NAMALWA (cell line): Measurements from ENCODE around the gene PAN3.

Source experiments
- DNase-seq: peaks from one replicate; pipeline ENCODE4 v3.0.0-alpha.2; 2015; ENCODE audit warnings: low spot score

PAN3 gene

DNA sequence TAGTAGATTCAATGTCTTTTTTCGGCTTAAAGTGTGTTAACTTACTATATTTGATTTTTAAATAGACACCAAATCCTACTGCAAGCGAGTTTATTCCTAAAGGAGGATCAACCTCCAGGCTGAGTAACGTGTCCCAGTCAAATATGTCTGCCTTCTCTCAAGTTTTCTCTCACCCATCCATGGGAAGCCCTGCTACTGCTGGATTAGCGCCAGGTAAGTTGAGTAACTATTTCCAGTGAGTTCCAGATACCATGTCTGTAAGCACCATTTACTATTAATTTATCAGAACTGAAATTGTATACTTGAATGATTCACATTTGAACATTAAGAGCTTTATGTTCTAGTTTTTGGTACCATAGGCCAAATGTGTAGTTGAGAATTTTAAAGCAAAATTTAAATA, 81.8 kb downstream of the PAN3 start:
- DNase-seq = no peak

DNA sequence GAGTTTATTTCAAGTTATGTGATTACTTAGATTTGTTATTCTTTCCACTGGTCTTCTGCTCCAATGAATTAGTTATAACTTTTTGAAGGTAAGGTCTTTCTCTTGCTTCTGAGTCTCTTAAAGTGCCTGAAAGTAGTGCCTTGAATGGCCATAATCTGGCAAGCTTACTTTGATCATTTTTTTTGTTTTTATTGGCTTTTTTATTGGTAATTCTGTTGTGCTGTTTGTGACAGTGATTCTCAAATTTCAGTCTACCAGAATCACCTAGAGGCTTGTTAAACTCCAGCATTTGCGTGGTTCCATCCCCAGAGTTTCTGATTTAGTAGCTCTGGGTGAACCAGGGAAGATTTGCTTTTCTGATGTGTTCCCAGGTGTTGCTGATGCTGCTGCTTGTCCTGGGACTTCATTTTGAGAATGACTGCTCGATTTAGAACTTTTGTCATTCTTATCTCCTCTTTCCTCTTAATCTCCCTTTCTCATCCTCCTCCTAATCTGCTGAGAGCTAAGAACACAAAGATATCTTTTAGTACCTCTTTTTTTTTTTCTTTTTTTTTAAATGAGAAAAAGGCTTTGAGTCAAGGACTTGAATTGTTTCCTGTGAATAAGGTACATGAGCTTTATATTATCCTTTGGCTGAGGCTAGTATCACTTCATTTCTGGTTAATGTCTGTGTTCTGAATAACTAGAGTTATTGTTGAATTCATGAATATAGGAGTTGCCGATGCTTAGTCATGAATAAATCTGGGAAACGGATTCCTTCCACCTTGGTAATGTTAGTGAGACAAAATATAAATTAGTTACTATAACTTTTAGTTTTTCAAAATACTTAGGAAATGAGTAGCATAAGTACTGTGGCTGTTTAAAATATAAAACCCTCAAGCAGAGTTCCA, 91.4 kb downstream of the PAN3 start:
- no peak for DNase-seq

DNA sequence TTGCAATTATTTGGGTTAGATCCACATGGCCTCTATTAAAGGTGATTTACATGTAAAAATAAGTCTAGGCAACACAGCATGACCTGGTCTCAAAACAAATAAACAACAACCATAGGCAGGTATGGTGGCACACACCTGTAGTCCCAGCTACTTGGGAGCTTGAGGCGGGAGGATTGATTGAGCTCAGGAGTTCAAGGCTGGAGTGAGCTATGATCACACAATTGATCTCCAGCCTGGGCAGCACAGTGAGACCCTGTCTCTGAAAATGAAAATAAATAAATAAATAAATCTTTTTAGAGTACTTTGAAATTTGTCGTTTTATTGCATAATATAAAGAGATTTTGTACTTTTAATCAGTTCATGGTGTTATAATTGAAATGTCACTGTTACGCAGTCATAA, 93.3 kb downstream of the PAN3 start:
- no peak for DNase-seq

DNA sequence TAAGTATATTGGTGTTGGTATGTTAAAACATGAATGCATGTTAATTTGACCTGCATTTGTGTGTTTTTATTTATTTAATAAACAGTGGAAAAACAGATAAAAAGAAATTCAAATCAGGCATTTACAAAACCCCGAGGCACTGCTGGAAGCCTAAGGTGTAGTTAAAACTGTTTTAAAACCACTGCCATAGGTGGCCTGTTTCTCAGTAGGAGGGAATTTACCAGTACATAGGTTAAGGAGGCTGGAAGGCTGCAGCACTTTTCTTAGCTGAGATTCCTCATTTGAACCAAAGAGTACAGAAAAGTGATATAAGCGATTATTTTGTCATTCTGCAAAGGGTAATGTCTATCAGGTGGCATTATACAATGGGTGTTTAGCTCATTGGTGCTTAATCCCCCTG, 99.6 kb downstream of the PAN3 start:
- DNase-seq = no peak

DNA sequence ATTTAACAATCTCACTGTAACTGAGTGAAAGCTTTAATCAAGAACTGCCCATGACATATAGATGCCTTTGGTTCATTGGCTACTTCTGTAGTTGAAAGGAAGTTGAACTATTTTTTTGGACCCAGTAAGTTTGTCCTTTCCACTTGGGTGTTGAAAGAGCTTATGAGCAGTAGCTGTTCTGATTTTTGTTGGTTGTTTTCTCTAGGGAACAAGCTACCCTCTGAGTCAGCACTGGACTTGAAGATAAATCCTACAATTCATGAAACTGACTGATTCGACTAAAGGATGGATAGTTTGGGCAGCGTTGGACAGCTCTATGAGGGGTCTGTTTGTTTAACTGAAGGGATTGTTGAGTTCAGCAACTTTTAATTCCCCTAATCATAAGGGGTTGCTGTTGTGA, 101.0 kb downstream of the PAN3 start:
- DNase-seq = no peak

DNA sequence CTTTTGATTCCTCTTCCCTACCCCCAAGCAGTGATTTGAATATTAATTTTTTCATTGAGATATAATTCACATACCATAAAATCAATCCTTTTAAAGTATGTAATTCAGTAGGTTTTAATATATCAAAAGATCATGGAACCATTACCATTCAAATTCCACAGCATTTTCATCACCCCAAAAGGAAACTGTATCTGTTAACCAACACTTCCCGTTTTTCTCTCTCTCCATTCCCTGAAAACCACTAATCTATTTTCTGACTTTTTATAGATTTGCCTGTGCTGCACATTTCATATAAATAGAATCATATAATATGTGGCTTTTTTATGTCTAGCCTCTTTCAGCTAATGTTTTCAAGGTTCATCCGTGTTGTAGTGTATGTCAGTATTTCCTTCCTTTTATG, 107.1 kb downstream of the PAN3 start:
- DNase-seq = no peak

DNA sequence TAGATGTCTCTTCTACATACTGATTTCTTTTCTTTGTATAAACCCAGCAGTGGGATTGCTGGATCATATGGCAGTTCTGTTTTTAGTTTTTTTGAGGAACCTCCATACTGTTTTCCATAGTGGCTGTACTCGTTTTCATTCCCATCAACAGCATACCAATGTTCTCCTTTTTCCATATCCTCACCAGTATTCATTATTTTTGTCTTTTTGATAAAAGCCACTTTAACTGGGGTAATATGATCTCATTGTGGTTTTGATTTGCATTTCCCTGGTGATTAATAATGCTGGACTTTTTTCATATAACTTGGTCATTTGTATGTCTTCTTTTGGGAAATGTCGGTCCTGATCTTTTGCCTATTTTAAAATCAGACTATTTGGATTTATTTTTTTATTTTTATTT, 108.5 kb downstream of the PAN3 start:
- DNase-seq = no peak

DNA sequence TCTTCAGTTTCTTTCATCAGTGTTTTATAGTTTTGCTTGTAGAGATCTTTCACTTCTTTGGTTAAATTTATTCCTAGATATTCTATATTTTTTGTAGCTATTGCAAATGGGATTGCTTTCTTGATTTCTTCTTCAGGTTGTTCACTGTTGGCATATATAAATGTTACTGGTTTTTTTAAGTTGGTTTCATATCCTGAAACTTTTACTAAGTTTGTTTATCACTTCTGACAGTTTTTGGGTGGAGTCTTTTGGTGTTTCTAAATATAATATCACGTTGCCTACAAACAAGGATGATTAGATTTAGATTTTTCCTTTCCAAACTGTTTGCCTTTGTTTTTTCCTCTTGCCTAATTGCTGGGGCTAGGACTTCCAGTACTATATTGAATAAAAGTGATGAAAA, 109.7 kb downstream of the PAN3 start:
- no peak for DNase-seq

DNA sequence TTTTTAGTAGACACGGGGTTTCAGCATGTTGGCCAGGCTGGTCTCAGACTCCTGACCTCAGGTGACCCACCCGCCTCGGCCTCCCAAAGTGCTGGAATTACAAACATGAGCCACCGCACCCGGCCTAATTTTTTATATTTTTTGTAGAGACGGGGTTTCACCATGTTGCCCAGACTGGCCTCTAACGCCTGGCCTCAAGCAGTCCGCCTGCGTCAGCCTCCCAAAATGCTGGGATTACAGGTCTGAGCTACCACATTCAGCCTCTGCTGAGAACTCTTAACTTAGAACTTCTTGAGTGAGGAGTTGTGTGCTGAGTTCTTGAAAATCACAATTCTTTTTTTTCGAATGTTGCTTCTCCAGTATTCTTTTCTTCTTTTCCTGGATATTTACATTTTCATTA, 112.2 kb downstream of the PAN3 start:
- no peak for DNase-seq

DNA sequence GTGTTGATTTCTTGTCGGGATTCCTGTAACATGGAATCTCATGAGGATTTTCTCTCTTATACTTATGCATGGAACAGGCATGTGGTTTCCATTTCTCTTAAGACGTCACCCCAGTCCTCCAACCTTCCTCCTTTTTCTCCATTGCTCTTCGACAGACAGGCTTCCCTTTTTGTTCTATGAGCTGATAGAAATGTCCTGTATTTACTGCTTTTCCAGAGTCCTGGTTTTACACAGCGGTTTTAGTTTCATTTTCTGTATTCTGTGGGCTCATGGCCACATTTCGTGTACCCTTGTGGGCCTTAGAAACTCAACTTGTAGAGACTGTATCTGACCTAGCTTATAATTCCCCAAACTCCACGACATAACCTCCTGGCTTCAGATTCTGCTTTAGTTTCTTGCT, 113.1 kb downstream of the PAN3 start:
- no peak for DNase-seq

DNA sequence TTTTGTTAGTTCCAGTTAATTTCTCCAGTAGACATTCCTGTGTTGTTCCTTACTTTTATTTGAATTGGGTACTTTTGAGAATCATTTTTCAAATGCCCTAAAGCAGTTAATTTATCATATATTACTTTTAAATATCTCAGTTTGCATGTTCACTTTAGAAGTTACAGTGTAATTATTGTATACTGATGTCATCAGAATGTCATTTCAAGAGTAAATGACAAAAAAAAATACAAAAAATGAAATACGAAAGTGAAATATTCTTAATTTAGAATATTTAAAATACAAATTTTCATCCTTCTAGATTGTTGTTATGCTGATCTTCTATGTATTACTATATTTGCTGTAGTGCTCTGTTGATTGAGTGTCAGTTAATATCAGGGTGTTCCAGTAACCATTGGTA, 114.2 kb downstream of the PAN3 start:
- DNase-seq = no peak

DNA sequence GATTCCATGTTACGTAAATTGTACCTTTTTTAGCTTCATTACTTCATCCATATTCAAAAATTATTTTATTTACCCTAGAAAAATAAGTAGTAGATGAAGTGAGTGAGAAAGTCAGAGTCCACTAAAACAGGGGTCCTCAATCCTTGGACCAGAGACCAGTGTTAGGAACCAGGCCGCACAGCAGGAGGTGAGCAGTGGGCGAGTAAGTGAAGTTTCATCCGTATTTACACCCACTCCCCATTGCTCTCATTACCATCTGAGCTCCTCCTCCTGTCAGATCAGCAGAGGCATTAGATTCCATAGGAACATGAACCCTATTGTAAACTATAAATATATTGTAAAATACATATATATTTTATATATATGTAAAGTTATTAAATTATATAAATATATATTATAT, 119.0 kb downstream of the PAN3 start:
- DNase-seq = no peak

DNA sequence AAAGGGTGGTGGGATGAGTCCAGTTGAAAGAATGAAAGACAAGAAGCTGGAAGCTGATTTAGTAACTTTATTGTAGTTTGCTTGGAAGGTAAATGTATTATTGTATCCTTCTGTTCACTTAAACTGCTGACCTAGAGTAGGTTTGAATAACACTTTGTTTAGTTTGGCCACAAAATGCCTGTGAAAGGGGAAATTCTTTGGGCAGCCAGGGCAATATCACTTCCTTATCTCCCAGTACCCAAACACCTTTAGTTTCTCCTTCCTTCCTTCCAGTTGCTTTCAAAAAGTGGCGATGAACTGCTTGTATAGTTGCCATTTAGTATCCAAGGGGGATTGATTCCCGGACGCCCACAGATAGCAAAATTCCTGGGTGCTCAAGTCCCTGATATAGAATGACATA, 120.1 kb downstream of the PAN3 start:
- DNase-seq = no peak

DNA sequence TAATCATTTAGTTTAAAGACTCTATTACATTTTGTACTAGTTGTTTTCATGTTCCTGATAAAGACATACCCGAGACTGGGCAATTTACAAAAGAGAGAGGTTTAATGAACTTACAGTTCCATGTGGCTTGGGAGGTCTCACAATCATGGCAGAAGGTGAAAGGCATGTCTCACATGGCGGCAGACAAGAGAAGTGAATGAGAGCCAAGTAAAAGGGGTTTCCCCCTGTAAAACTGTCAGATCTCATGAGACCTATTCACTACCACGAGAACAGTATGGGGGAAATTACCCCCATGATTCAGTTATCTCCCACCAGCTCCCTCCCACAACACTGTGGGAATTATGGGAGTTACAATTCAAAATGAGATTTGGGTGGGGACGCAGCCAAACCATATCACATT, 129.2 kb downstream of the PAN3 start:
- peak; percentile 23 for DNase-seq

DNA sequence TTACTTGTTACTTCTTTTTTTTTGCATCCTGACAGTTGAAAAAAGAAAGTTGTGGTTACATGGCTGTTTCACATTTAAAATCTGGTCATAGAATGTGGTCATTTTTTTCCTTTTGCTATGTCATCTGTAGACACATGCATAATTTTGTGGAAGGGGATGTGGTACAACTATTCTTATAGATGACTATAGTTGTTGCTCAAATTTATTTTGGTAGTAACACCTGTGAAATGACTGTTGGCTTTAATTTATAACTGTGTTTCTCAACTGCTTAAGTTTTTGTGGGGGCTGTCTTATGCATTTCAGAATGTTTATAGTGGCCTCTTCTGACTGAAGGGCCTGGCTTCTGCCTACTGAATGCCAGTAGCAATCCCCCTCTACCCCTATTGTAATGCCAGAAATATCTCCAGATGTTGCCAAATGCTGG, 130.5 kb downstream of the PAN3 start:
- peak; percentile 91 for DNase-seq

DNA sequence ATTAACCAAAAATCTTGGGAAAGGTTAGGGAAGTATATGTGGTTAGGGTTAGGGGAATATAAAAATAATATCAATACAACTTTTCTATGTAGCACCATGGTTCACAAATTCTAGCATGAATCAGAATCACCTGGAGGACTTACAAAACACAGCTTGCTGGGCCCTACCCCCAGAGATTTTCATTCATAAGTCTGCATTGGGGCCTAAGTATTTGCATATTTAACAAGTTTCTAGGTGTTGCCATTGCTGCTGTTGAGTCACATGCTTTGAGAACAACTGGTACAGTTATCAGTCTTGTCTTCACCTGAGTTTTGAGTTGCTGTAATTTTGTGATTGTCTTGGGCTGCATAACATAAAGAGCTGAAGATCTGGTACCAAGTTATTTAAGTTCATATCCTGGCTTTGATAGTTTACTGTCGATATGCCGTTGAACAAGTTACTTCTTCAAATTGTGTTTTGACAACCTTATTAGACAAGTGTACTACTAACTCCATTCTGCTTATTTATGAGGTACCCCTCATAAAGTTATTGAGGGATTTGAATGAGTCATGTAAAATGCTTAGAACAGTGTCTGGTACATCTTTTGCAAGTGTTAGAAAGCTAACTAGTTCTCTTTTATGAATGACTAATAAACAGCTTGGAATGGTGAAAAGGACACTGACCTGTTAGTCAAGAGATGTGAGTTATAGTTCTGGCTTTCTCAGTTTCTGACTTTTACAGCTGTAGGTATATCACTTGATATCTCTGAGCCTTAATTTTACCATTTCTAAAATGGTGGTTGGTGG, 132.9 kb downstream of the PAN3 start:
- DNase-seq = peak; percentile 11

DNA sequence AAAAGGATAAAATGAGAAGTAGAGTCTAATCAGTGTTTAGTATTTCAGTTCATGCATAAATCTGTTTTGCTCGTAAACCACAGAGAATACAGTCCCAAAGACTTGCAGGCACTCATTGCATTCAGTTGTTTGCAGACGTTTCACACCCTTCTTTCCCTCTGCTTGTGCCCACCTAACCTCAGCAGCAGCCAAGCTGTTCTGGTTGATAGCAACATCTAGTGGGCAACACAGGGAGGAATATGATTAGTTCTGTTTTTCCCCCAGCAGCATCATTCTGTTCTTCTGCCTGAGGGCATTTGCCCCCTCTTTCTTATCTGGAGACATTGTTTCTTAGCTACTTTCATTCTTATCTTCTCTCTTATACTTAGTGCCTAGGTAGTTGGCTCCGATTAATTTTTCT, 135.6 kb downstream of the PAN3 start:
- peak; percentile 52 for DNase-seq

DNA sequence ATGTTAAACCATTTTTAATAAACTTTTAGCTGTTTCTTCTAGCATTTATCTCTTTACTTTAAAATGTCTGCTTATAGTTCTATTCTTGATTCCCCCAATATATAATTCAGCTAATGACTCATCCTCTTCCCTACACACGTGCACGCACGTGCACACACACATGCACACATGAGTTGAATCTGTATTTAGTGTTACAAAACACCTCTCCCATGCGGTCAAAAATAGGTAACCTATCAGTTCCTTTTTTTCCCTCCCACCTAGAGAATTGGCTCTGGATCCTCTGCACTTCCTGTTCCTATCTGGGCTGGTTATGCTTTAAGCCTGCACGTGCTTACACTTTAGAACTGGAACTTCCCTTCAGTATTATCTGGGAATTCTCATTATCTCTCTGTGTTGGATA, 144.1 kb downstream of the PAN3 start:
- DNase-seq = no peak

DNA sequence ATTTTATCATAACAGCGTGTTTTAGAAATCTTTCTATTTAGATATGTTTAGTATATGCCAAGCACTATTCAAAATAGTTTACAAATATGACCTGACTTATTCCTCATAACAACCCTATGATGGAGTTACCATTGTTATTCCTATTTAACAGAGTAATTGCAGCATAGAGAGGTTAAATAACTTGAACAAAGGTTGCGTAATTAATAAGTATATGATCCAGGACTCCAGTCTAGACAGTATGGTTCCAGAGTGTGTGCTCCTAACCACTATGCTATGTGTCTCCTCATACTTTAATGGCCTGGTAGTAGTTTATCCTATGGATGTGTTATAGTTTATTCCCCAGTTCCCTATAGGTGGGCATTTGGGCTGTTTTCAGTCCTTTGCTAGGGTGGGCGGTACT, 145.3 kb downstream of the PAN3 start:
- DNase-seq = no peak

DNA sequence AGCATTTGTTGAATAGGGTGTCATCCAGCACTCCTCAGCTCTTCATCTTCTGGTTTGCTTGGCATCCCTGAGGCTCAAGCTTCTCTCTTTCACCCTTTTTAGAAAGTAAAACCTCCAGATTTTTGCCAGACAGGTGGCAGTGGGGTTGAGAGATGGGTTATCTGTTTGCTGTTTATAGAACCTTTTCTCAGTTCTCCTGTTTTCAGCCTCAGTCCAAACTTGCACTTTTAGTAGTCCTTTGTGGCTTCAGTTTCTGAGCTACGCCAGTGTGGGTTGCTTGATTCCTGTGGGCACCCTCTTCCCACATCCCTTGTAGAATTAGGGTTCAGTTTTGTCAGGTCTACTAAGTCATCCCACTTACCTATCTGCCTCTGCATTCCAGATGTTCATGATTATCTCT, 147.9 kb downstream of the PAN3 start:
- no peak for DNase-seq

DNA sequence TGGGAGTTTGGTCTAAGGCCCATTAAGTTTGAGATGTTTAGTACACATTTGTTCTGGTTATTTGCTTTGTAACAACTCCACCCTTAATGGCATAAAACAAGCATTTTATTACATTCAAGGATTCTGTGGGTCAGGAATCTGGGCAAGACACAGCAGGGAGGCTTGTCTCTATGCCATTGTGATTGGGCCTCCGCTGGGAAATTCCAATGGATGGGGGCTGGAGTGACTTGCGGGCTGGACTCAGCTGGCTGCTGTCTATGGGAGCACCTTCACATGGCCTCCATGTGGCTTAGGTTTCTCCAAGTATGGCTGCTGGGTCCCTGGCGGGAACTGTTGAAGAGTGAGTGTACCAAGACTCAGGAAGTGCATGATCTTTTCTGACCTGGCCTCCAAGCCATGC, 159.0 kb downstream of the PAN3 start:
- no peak for DNase-seq

DNA sequence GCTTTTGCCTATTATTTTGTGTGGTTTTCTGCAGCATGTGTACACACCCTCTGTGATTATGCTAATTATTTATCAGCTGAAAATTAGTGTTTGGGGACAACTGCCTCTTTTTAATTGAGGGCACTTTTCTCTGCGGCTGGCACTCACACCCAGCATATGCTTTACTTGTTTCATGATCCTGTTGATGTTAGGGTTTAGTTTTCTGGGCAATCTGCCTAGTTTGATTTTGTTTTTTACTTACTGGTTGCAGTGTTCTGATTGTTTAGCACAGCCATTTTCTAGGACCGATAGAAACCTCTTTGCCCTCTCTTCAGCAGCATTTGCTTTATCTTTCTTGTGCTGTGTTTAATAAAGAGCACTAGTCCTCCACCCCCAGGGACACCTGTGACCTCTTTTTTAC, 161.6 kb downstream of the PAN3 start:
- DNase-seq = no peak

DNA sequence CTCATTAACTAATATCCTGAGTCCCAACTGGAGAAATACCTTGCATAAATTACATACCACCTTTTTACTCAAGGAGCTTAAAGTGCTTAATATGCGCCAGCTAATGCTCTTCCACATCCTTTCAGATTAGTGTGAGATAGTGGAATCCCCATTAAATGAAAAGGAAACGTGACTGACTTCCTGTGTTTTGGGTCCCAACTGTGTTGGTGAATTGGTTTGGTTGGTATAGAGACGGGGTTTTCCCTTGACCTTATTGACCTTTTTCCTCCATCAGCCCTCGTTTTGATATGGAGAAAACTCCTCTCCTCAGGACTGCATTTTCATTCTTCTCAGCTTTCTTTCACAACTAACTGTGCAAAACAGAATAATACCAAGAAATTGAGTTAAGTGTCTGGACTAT, 163.5 kb downstream of the PAN3 start:
- DNase-seq = no peak

DNA sequence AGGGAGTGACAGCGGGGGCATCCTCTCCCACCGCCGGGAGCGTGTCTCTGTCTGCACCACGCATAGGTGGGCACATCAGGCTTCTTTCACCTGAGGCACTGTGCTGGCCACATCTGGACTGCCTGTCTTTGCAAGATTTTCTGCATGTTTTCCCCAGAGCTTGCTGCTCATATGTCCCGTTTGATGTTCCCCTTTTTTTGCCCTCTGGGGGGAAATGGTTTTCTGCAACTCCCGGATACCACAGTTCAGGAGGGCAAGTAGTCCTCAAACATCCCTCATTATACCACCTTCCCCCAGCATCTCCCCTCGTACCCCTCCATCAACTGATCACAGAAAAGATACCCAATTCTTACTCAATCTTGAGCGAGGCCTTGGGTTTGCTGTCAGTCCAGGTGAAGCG, 168.0 kb downstream of the PAN3 start:
- no peak for DNase-seq
